ENCODE measurements around the gene ABHD16B. TPM values are rescaled to one million over a fixed set of nuclear protein-coding genes. Genes with fewer than 3 reads are reported as not detected.

ABHD16B gene
- total and polyA plus RNA-seq, 10 of the 15 experiments (the other 5 are each of a cell fraction or from before 2014, with no cell fraction given): 0.13 TPM; not detected in 9

GRCh38 chr20:63864978-63865640 is 3.8 kb downstream of the ABHD16B start, which contains the start of gene TPD52L2 (continued):
- no peak for TF ChIP-seq BCL3 (IDR thresholded peaks at IDR 0.05; ENCODE audit: borderline replicate concordance, insufficient read depth, low read depth, low read length, poor library complexity, severe bottlenecking)
- no peak for TF ChIP-seq ZBED1 (IDR thresholded peaks at IDR 0.05; ENCODE audit: borderline replicate concordance)
- TF ChIP-seq NFYA (IDR thresholded peaks at IDR 0.05; ENCODE audit: borderline replicate concordance, low read depth, low read length): peak; percentile 19; the same call in 1 of the 2 replicates
- no peak for TF ChIP-seq IRF5 (IDR thresholded peaks at IDR 0.05; ENCODE audit: borderline replicate concordance)
- TF ChIP-seq RCOR1 (conservative IDR thresholded peaks at IDR 0.05; ENCODE audit: low read depth, low read length): 0 out of 2 replicates have a peak, but pooled peaks have one; percentile 33
- TF ChIP-seq PKNOX1 (IDR thresholded peaks at IDR 0.05): peak; percentile 71
- TF ChIP-seq POLR2A (IDR thresholded peaks at IDR 0.05; ENCODE audit: low read depth, low read length): peak; percentile 96
- TF ChIP-seq JUNB (IDR thresholded peaks at IDR 0.05): no peak
- TF ChIP-seq, protein P1, sequence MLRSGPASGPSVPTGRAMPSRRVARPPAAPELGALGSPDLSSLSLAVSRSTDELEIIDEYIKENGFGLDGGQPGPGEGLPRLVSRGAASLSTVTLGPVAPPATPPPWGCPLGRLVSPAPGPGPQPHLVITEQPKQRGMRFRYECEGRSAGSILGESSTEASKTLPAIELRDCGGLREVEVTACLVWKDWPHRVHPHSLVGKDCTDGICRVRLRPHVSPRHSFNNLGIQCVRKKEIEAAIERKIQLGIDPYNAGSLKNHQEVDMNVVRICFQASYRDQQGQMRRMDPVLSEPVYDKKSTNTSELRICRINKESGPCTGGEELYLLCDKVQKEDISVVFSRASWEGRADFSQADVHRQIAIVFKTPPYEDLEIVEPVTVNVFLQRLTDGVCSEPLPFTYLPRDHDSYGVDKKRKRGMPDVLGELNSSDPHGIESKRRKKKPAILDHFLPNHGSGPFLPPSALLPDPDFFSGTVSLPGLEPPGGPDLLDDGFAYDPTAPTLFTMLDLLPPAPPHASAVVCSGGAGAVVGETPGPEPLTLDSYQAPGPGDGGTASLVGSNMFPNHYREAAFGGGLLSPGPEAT (IDR thresholded peaks at IDR 0.05; ENCODE audit: low read depth): peak; percentile 60
- peak; percentile 91 for TF ChIP-seq POLR2AphosphoS5 (IDR thresholded peaks at IDR 0.05; ENCODE audit: low read length)
- peak in 1 of 2 experiments; percentile 67; a peak in 1 of 4 replicates for TF ChIP-seq CEBPB (IDR thresholded peaks at IDR 0.05; ENCODE audit: borderline replicate concordance in 1 of 2, low read depth in 2 of 2, low read length in 2 of 2)
- TF ChIP-seq, protein P2, sequence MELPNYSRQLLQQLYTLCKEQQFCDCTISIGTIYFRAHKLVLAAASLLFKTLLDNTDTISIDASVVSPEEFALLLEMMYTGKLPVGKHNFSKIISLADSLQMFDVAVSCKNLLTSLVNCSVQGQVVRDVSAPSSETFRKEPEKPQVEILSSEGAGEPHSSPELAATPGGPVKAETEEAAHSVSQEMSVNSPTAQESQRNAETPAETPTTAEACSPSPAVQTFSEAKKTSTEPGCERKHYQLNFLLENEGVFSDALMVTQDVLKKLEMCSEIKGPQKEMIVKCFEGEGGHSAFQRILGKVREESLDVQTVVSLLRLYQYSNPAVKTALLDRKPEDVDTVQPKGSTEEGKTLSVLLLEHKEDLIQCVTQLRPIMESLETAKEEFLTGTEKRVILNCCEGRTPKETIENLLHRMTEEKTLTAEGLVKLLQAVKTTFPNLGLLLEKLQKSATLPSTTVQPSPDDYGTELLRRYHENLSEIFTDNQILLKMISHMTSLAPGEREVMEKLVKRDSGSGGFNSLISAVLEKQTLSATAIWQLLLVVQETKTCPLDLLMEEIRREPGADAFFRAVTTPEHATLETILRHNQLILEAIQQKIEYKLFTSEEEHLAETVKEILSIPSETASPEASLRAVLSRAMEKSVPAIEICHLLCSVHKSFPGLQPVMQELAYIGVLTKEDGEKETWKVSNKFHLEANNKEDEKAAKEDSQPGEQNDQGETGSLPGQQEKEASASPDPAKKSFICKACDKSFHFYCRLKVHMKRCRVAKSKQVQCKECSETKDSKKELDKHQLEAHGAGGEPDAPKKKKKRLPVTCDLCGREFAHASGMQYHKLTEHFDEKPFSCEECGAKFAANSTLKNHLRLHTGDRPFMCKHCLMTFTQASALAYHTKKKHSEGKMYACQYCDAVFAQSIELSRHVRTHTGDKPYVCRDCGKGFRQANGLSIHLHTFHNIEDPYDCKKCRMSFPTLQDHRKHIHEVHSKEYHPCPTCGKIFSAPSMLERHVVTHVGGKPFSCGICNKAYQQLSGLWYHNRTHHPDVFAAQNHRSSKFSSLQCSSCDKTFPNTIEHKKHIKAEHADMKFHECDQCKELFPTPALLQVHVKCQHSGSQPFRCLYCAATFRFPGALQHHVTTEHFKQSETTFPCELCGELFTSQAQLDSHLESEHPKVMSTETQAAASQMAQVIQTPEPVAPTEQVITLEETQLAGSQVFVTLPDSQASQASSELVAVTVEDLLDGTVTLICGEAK (IDR thresholded peaks at IDR 0.05; ENCODE audit: borderline replicate concordance): peak; percentile 94
- TF ChIP-seq SIN3A (IDR thresholded peaks at IDR 0.05; ENCODE audit: low read depth, low read length): peak; percentile 87
- peak; percentile 98 for TF ChIP-seq CREB1 (IDR thresholded peaks at IDR 0.05; ENCODE audit: low read depth)
- TF ChIP-seq LARP7 (IDR thresholded peaks at IDR 0.05): 0 out of 2 replicates have a peak, but pooled peaks have one; percentile 53
- 0 out of 2 replicates have a peak, but pooled peaks have one; percentile 47 for TF ChIP-seq SMAD5 (IDR thresholded peaks at IDR 0.05; ENCODE audit: low read depth)
- peak; percentile 37 for TF ChIP-seq ATF7 (IDR thresholded peaks at IDR 0.05; ENCODE audit: low read depth)
- peak; percentile 83 for TF ChIP-seq RFX5 (IDR thresholded peaks at IDR 0.05; ENCODE audit: low read depth, low read length)
- TF ChIP-seq NFXL1 (IDR thresholded peaks at IDR 0.05; ENCODE audit: borderline replicate concordance): no peak
- TF ChIP-seq JUND (IDR thresholded peaks at IDR 0.05; ENCODE audit: low read depth, low read length): no peak
- TF ChIP-seq HCFC1 (IDR thresholded peaks at IDR 0.05; ENCODE audit: low read length): peak; percentile 74
- peak; percentile 50 for TF ChIP-seq SIX5 (IDR thresholded peaks at IDR 0.05; ENCODE audit: low read depth, low read length, severe bottlenecking)
